B cell (primary cell): Measurements from ENCODE around the gene DRAP1.

Experiments
- CTCF ChIP-seq: fragments of 200-600 bp; IDR thresholded peaks from one replicate; pipeline ENCODE4 v1.8.0; 2022; ENCODE audit warnings: antibody characterized with exemption, mild to moderate bottlenecking
- EZH2 ChIP-seq: IDR thresholded peaks from 2 replicates; pipeline ENCODE4 v1.6.1; 2012; ENCODE audit warnings: borderline replicate concordance, low read depth, mild to moderate bottlenecking, moderate library complexity, low read length; ENCODE audit not compliant: insufficient read depth, poor library complexity, severe bottlenecking

- TF ChIP-seq CTCF (no peak), EZH2 (no peak)
Observed at GRCh38 chr11:65961267-65962140, 42.3 kb downstream of the DRAP1 start, which contains the start of gene SART1.
